HS-5 (cell line): Measurements from ENCODE around the gene LCMT2.

ENCODE experiments used
- DNase-seq: peaks from one replicate; pipeline ENCODE4 v3.0.0-alpha.2; 2012; ENCODE audit warnings: low read depth

The LCMT2 gene, protein sequence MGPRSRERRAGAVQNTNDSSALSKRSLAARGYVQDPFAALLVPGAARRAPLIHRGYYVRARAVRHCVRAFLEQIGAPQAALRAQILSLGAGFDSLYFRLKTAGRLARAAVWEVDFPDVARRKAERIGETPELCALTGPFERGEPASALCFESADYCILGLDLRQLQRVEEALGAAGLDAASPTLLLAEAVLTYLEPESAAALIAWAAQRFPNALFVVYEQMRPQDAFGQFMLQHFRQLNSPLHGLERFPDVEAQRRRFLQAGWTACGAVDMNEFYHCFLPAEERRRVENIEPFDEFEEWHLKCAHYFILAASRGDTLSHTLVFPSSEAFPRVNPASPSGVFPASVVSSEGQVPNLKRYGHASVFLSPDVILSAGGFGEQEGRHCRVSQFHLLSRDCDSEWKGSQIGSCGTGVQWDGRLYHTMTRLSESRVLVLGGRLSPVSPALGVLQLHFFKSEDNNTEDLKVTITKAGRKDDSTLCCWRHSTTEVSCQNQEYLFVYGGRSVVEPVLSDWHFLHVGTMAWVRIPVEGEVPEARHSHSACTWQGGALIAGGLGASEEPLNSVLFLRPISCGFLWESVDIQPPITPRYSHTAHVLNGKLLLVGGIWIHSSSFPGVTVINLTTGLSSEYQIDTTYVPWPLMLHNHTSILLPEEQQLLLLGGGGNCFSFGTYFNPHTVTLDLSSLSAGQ

DNA sequence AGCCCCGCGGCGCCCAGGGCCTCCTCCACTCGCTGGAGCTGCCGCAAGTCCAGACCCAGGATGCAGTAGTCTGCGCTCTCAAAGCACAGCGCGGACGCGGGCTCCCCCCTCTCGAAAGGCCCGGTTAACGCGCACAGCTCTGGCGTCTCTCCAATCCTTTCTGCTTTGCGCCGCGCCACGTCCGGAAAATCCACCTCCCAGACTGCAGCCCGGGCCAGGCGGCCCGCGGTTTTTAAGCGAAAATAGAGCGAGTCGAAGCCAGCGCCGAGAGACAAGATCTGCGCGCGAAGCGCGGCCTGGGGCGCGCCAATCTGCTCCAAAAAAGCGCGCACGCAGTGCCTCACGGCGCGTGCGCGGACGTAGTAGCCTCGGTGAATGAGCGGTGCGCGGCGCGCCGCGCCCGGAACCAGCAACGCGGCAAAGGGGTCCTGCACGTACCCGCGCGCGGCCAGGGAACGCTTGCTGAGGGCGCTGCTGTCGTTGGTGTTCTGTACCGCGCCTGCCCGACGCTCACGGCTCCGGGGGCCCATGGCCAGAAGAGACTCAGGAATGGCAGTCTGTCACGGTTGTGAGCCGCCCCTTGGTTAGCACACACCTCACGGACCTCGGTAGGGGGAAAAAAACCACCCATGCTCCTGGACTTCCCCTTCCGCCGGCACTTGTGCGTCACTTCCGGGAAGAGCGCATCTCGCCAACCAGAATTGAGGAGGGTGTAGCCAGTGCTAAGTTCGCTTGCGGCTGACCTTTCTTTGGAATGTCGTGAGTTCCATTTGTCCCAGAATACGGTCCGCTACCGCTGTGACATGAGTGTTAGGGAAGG lies at the start of gene LCMT2:
Gene LCMT2 (minus strand): TSS at position 614 of the 820 bp plus-strand sequence. CDS start 84 bp downstream, at position 530.
- DNase-seq = peak; percentile 87

DNA sequence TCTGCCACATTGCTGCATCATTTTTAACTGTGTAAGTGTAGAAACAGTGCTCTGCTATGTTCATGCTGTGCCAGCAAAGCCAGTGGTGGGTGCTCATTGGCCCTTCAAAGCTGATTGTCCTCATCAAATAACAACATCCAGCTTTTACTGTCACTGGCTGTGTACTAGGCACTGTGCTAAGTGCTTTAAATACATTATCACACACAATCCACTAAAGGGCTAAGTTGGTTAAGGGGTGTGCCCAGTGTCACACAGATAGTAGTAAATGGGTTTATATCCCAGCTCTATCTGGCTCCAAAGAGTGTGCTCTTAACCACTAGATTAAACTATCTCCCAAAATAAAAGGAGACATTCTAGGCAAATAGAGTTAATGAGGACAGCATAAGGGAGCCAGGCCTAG lies 48.2 kb upstream of the LCMT2 start:
- no peak for DNase-seq

DNA sequence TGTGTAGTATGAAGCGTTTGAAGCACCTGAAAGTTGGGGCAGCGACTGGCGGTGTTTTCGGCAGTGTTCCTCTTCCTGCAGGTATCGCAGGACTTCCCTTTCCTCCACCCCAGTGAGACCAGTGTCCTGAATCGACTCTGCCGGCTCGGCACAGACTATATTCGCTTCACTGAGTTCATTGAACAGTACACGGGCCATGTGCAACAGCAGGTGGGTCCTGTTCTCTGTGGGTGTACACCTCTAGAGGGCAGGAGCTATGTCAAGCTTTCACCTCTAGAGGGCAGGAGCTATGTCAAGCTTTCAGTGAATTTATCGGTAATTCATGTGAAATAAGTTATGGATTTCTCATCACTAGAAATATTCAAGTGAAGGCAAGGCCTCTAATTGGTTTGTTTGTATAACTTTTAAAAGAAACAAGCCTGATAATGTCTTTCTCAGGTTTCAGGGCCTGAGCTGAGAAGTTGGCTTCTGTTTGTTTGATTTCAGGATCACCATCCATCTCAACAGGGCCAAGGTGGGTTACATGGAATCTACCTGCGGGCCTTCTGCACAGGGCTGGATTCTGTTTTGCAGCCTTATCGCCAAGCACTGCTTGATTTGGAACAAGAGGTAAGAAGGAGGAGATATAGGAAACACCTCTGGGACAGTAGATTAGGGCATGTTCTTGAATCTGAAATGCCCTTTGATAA lies 45.8 kb upstream of the LCMT2 start:
- DNase-seq = no peak

DNA sequence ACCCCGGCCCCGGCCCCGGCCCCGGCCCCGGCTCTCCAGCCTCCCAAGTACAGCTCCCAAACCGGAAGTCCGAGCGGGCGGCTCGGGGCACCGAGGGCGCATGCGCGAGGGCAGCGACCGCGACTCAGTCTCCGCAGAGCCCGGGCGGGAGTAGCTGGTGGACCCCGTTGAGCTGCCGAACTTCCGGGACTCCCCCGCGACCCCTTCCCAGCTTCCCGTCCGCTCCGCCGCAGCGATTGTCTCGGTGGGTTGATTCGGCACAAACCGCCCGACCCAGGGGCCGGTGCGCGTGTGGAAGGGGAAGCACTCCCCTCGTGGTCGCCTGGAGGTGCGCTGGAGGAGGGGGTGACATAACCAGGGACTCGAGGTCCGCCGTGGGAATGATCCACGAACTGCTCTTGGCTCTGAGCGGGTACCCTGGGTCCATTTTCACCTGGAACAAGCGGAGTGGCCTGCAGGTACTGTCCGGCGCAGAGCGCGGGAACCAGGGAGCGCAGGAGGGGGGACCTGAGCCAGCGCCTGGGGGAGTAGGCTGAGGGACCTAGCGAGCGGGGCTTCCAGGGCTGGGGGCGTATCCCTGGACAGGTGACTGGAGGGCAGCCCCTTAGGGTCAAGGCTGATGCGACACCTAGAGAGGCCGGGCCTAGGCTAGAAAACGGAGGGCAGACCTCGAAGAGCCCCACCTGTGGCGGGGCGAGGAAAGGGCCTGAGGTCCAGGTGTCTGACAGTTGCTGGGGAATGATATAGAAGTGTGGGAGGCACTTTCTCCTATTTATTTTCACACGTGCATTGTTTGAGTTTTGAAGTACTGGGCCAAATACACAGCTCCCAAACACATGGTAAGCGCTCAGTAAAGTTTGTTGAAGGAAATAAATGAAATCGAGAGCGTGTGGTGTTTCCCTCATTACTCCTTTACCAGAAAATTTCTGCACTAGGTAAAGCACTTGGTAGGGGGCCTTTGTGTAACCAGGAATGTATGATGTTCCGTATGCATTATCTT lies 40.9 kb upstream of the LCMT2 start, which contains the start of the genes TUBGCP4 and ZSCAN29:
Gene TUBGCP4 (plus strand): TSS at position 127 of the 1,000 bp plus-strand sequence. CDS start 254 bp downstream, at position 381.
Gene ZSCAN29 (minus strand): TSS at position 69 of the 1,000 bp plus-strand sequence. CDS start 1,130 bp downstream, outside the sequence.
- DNase-seq = no peak

DNA sequence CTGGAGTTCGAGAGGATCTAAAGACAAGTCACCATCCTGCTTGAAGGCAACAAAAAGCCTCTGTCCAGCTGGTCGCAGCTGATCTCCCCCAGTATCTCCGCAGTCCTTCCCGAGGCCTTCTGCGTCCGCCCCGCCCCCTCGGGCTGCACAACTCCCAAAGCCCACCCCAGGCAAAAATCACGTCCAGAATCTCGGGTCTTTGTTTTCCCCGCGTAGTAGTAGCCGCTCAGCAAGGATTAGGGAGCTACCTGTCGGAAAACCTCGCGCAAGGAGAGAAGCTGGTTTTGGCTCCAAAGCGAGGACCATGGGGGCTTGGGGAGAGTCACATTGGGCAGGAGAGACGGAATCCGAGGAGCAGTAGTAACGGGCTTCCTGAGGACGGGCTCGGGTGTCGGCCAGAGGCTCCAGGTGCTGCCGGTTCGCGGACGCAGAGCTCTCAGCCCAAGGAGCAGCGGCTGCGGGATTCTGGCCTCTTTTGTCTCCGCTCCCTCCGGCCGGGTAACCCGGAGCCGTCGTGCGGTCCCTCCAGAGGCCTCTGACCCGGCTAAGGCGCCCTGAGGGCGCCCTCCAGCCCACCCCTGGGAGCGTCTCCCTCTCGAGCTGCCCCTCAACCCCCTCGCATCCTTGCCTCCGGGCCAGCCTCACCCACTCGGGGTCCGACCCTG lies 40.1 kb upstream of the LCMT2 start:
- no peak for DNase-seq

DNA sequence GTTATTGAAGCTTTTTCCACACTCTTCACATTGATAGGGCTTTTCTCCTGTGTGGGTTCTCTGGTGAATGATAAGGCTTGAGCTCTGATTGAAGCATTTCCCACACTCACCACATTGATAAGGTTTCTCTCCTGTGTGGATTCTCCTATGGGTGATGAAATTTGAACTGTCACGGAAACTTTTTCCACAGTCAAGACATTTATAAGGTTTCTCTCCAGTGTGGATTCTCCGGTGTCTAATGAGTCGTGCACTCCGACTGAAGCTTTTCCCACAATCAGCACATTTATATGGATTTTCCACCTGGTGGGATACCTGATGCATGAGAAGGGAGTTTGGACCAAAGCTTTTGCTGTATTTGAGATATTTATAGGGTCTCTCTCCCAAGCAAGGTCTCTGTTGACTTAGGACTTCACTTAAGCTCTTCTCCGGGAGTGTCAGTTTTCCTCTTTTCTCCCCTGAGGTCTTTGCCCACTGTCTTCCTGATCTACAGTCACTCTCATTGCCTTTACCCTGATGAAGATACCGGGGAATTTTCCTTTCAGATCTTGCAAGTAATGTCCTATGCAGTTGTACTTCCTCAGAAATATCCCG lies 31.0 kb upstream of the LCMT2 start:
- no peak for DNase-seq

DNA sequence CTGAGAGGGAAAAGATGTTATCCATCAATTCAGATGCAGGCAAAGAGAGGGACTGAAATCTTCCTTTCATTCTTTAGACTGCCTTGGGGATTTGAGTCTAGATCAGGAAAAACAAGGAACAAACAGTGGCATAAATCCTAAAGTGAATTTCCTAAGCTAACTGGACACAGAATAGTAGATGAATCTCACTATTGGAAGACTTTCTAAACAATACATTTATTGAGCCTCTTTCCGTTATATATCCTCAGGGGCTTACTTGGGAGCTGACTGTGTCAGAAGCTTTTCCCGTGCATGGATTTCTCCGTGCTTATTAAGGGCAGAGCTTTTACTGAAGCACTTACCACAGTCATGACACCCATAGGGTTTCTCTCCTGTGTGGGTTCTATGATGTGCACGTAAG lies 30.4 kb upstream of the LCMT2 start:
- DNase-seq = no peak

DNA sequence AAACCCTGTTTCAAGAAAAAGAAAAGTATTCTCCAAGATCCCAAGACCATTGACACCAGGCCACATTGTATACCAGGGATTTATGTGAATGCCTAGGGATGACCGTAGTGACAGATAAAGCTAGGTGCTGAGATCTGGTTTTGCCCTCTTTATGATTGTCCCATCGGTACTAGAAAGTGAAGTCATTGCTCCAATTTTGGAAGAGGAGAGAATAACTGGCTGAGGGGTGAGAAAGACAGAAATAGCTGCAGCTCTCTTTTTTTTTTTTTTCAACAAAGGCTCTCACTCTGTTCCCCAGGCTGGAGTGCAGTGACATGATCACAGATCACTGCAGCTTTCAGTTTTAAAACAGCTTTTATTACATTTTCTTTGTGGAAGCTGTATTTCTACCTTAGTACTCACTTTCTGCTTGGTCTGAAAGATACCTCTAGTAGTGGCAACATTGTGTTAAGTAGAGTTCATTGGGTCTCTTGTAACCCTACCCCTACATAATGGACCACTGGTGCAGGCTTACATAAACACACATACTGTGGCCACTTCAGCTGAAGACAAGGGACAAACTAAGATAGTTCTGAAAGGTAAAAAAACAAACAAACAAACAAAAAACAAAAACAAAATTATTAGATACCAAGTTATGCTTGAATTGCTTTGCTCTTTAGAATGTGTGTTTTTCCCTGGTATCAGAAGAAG lies 22.5 kb upstream of the LCMT2 start:
- DNase-seq = no peak

DNA sequence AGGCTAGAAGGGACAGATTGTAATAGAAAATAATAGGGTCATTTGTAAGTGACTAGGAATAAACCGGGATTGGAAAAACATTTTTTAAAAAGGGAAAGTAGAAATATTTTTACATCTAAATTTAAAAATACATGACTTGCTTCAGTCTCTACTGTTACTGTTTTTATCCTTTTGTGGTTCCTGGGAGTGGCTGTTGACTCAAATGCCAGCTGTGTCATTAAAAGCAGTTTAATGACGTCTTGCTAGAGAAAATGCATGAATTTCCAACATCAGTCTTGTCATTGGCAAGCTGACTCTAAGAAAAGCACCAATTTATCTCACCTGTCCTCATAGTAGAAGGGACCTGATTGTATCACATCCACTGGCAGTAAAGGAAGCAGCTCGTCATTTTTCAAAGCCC lies 16.7 kb upstream of the LCMT2 start:
- DNase-seq = no peak

DNA sequence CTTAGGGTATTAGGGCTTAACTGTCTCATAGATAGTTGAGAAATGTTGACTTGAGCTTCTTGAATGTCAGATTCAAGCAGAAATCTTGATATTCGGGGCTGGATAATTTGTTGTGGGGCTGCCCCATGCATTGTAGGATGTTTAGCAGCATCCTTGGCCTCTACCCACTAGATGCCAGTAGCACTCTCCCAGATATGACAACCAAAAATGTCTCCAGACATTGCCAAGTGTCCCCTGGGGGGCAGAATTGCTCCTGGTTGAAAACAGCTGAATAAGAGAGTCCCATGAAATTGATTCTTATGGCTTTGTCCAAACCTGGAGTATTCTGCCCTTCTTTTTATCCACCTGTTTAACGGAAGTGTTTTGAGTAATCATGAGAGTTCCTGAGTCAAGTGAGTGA lies 15.9 kb upstream of the LCMT2 start:
- no peak for DNase-seq

DNA sequence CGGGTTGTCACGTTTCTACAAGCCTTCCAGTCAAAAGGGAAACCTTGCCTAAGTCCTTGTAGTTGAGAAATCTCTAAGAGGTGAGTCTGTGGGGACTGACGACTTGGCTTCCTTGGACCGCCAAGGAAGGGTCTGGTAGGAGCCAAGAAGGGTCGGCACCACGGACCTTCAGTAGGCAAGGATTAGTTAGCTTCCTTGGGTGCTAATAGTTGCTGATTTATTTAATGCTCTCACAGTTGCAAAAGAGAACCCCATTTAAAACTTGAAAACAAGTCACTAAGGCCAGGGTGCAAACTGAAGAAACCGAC lies 361 bp upstream of the LCMT2 start:
- no peak for DNase-seq

DNA sequence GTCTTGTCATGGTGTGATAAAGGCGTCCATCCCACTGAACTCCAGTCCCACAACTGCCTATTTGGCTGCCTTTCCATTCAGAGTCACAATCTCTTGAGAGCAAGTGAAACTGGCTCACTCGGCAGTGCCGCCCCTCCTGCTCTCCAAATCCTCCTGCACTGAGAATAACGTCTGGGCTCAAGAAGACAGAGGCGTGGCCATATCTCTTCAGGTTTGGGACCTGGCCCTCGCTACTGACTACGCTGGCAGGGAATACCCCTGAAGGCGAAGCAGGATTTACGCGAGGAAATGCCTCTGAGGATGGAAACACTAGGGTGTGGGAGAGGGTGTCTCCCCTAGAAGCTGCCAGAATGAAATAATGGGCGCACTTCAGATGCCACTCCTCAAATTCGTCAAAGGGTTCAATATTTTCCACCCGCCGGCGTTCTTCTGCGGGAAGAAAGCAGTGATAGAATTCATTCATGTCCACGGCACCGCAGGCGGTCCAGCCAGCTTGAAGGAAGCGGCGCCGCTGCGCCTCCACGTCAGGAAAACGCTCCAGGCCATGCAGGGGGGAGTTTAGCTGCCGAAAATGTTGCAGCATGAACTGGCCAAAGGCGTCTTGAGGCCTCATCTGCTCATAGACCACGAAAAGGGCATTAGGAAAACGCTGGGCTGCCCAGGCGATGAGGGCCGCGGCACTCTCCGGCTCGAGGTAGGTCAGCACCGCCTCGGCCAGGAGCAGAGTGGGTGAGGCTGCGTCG lies 985 bp downstream of the LCMT2 start:
- no peak for DNase-seq

DNA sequence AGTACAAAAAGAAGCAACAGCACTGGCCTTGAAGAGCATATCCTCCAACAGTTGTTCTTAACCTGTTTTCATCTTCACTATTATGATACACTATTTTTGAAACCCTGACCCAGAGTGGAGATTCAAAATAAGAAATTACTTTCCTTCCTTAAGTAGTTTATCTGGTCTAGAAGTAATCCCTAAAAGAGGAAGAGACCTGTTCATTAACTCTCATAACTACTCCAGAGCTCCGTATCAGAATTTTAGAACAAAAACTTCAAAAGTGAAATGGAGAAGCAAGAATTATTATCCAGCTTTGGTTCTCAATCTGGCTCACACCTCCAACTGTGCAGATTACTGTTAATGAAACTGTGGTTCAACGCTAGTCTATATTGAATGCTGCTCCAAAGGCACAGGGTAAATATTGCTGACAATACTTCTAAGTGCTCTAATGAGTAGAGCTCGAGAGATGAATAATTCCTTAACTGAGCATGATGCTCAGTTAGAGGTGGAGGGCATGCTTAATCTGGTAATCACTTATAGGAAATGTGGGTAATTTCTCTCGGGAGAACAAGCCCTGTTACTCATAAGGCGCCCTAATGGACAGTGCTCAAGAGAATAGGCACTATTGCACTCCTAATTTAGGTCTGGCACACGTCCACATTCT lies 5.2 kb downstream of the LCMT2 start:
- no peak for DNase-seq

DNA sequence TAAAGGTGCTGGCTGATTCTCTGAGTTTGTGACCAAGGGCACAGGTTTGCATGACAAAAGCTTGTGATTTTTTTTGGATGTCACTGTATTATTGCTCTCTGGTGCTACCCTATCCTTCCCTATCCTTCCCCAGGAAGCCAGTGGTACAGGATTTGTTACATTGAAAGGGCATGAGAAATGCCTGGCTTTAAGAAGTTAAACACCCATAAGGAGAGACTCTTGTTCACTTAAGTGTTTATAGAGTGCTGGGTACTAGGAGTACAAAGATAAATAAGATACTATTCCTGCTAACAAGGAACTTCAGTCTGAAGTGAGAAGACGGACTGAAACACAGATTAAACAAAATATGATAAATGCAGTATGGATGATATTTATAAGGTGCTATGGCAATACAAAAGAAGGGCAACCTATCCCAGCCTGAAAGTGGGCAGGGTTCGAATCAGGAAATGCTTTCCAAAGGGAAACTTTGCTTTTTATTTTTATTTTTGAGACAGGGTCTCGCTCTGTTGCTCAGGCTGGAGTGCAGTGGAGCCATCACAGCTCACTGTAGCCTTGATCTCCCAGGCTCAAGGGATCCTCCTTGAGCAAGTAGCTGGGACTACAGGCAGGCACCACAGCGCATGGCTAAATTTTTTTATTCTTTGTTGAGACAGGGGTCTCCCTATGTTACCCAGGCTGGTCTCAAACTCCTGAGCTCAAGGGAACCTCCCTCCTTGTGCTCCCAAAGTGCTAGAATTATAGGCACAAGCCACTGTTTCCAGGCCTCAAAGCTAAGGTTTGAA lies 11.2 kb downstream of the LCMT2 start:
- DNase-seq = no peak

DNA sequence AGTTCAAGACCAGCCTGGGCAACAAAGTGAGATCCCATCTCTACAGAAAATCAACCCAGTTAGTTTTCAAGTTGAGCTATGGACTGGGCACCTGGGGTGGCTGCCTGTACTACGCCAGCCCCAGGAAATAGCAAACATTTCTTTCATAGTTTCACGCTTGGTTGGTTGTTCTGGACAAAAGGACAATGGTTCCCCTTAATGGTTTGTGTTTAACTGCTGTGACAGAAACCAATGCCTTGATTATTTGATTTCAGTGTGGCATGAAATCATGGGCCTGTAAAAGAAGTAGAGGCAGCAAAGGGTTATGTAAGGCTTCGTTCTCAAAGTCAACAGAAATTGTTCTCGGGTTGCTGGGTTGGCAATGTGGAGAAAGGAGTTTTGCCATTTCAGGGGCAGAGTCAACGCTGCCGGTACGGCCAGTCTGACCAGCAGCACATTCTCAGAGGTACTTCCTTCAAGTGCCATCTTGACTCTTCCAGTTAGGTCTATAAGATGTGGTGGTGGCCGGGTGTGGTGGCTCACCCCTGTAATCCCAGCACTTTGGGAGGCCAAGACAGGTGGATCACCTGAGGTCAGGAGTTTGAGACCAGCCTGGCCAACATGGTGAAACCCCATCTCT lies 12.7 kb downstream of the LCMT2 start:
- no peak for DNase-seq

DNA sequence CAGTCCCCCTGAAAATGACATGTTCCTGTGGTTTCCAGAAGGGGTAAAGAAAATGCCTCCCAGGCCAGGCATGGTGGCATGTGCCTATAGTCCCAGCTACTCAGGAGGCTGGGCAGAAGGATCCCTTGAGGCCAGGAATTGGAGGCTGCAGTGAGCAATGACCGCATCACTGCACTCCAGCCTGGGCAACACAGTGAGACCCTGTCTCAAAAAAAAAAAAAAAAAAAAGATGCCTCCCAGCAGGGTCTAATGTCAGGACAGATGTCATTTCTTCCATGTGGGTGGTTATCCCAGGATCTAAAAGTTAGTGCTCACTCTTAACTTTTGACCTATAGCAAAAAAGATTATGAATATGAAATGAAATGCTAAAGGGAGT lies 13.4 kb downstream of the LCMT2 start:
- DNase-seq = no peak
